ENCODE data around the gene MID1IP1.

Gene MID1IP1

DNA sequence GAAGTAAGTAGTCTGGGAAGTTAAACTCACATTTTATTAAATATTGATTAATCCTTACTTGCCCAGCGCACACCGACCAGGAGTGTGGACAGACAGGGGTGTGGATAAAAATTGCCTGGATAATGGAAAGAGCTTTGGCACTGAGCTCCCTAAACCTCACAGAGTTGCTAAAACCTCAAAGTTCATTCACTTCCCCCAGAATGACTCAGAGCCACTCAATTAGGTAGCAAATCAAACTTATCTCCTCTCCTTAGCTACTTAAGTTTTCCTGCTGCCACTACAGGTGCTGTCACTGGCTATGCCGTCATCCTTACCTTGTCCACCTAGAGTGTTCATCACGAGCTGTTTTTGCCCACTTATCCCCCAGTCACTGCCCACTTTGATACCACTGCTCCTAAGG is 27.0 kb upstream of the MID1IP1 start:
- no peaks in the 10 kb centered on the region for H3K36me3 ChIP-seq (ENCODE audit: insufficient read depth, insufficient read length, low read length)
- no peaks in the 10 kb centered on the region for H3K4me1 ChIP-seq (ENCODE audit: insufficient read depth, insufficient read length)
- H3K9ac ChIP-seq (ENCODE audit: insufficient read length, low read depth), result no peak overlapping the region
- no peaks in the 10 kb centered on the region for H3K27me3 ChIP-seq (ENCODE audit: insufficient read depth, insufficient read length)
- no peak for DNase-seq (ENCODE audit: low read depth, low spot score)
- TF ChIP-seq YY1 (IDR thresholded peaks at IDR 0.05; ENCODE audit: insufficient read depth, insufficient read length) (no peak), SUZ12 (IDR thresholded peaks at IDR 0.05; ENCODE audit: extremely low read depth, insufficient read depth, insufficient read length) (no peak), ZNF274 (IDR thresholded peaks at IDR 0.05; ENCODE audit: low read depth, low read length) (no peak)
- H3K4me3 ChIP-seq (ENCODE audit: insufficient read length, low read depth), result no peak overlapping the region
- no peaks in the 10 kb centered on the region for H3K9me3 ChIP-seq (ENCODE audit: insufficient read depth, low read length)

DNA sequence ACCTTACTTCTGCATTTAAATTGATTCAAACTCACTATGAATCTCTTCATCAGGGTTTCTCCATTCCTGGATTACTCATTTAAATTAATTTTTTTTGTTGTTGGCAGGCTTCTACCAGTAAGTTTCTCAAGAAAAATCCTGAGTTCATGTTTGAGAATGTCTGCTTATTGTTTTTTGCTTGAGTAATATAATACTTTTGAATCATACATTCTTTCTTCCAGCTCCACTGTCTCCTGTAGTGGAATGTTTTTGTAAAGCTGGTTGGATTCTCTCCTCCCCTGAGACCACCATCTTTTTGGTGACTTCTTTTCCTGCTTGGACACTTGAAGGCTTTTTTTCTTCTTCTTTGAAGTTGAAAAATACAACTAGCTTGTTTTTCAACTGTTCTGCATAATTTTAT is 4.3 kb upstream of the MID1IP1 start:
- H3K9me3 ChIP-seq (ENCODE audit: insufficient read depth, low read length), result no peaks in the 10 kb centered on the region

GRCh38 chrX:38798956-38799355 is 2.3 kb upstream of the MID1IP1 start:
- H3K9me3 ChIP-seq (ENCODE audit: insufficient read depth, low read length), result no peaks in the 10 kb centered on the region
- DNase-seq (ENCODE audit: low read depth, low spot score), result no peak
- H3K36me3 ChIP-seq (ENCODE audit: insufficient read depth, insufficient read length, low read length), result no peaks in the 10 kb centered on the region
- TF ChIP-seq SUZ12 (IDR thresholded peaks at IDR 0.05; ENCODE audit: extremely low read depth, insufficient read depth, insufficient read length), result no peak
- no peak for TF ChIP-seq ZNF274 (IDR thresholded peaks at IDR 0.05; ENCODE audit: low read depth, low read length)
- no peak for TF ChIP-seq YY1 (IDR thresholded peaks at IDR 0.05; ENCODE audit: insufficient read depth, insufficient read length)
- no peaks in the 10 kb centered on the region for H3K27me3 ChIP-seq (ENCODE audit: insufficient read depth, insufficient read length)
- no peak overlapping the region for H3K9ac ChIP-seq (ENCODE audit: insufficient read length, low read depth)
- H3K4me1 ChIP-seq (ENCODE audit: insufficient read depth, insufficient read length), result no peaks in the 10 kb centered on the region
- H3K4me3 ChIP-seq (ENCODE audit: insufficient read length, low read depth), result no peak overlapping the region

More for the DNA sequence above, 4.3 kb upstream of the MID1IP1 start:
- no peak for DNase-seq (ENCODE audit: low read depth, low spot score)
- H3K36me3 ChIP-seq (ENCODE audit: insufficient read depth, insufficient read length, low read length), result no peaks in the 10 kb centered on the region
- no peak overlapping the region for H3K9ac ChIP-seq (ENCODE audit: insufficient read length, low read depth)
- no peaks in the 10 kb centered on the region for H3K4me1 ChIP-seq (ENCODE audit: insufficient read depth, insufficient read length)
- H3K4me3 ChIP-seq (ENCODE audit: insufficient read length, low read depth), result no peak overlapping the region
- no peaks in the 10 kb centered on the region for H3K27me3 ChIP-seq (ENCODE audit: insufficient read depth, insufficient read length)
- TF ChIP-seq SUZ12 (IDR thresholded peaks at IDR 0.05; ENCODE audit: extremely low read depth, insufficient read depth, insufficient read length) (no peak), ZNF274 (IDR thresholded peaks at IDR 0.05; ENCODE audit: low read depth, low read length) (no peak), YY1 (IDR thresholded peaks at IDR 0.05; ENCODE audit: insufficient read depth, insufficient read length) (no peak)

GRCh38 chrX:38799995-38800580 is 1.2 kb upstream of the MID1IP1 start:
- DNase-seq (ENCODE audit: low read depth, low spot score), result no peak
- no peak for TF ChIP-seq YY1 (IDR thresholded peaks at IDR 0.05; ENCODE audit: insufficient read depth, insufficient read length)
- TF ChIP-seq SUZ12 (IDR thresholded peaks at IDR 0.05; ENCODE audit: extremely low read depth, insufficient read depth, insufficient read length), result no peak
- no peak for TF ChIP-seq ZNF274 (IDR thresholded peaks at IDR 0.05; ENCODE audit: low read depth, low read length)

DNA sequence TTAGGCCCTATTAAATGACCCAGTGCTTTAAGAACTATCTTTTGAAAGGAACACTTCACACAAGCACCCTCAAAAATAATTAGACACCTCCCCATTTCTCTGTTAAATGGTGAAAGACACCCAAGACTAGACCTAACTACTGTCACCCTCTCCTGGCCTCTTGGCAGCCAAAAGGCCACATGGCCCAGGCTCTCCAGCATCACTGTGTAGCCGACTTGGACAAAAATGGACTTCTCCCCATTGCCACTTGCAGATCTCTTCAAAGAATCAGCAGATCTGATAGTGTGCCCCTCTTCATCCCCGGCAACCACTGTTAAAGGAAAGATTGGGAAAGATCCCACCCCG is 2.0 kb downstream of the MID1IP1 start:
- Histone ChIP-seq H3K36me3 (ENCODE audit: insufficient read depth, insufficient read length, low read length) (peaks cover 16% of the 10 kb centered on the region), H3K9me3 (ENCODE audit: insufficient read depth, low read length) (no peaks in the 10 kb centered on the region), H3K27me3 (ENCODE audit: insufficient read depth, insufficient read length) (no peaks in the 10 kb centered on the region), H3K4me1 (ENCODE audit: insufficient read depth, insufficient read length) (peaks cover 5% of the 10 kb centered on the region), H3K9ac (ENCODE audit: insufficient read length, low read depth) (peak overlapping the region; percentile 65), H3K4me3 (ENCODE audit: insufficient read length, low read depth) (peak overlapping the region; percentile 33)
- no peak for TF ChIP-seq SUZ12 (IDR thresholded peaks at IDR 0.05; ENCODE audit: extremely low read depth, insufficient read depth, insufficient read length)
- no peak for TF ChIP-seq YY1 (IDR thresholded peaks at IDR 0.05; ENCODE audit: insufficient read depth, insufficient read length)
- TF ChIP-seq ZNF274 (IDR thresholded peaks at IDR 0.05; ENCODE audit: low read depth, low read length), result no peak
- DNase-seq (ENCODE audit: low read depth, low spot score), result no peak

More at GRCh38 chrX:38799995-38800580, 1.2 kb upstream of the MID1IP1 start:
- H3K9me3 ChIP-seq (ENCODE audit: insufficient read depth, low read length), result no peaks in the 10 kb centered on the region
- peaks cover 4% of the 10 kb centered on the region for H3K4me1 ChIP-seq (ENCODE audit: insufficient read depth, insufficient read length)
- no peak overlapping the region for H3K9ac ChIP-seq (ENCODE audit: insufficient read length, low read depth)
- H3K27me3 ChIP-seq (ENCODE audit: insufficient read depth, insufficient read length), result no peaks in the 10 kb centered on the region
- no peak overlapping the region for H3K4me3 ChIP-seq (ENCODE audit: insufficient read length, low read depth)
- H3K36me3 ChIP-seq (ENCODE audit: insufficient read depth, insufficient read length, low read length), result peaks cover 8% of the 10 kb centered on the region

DNA sequence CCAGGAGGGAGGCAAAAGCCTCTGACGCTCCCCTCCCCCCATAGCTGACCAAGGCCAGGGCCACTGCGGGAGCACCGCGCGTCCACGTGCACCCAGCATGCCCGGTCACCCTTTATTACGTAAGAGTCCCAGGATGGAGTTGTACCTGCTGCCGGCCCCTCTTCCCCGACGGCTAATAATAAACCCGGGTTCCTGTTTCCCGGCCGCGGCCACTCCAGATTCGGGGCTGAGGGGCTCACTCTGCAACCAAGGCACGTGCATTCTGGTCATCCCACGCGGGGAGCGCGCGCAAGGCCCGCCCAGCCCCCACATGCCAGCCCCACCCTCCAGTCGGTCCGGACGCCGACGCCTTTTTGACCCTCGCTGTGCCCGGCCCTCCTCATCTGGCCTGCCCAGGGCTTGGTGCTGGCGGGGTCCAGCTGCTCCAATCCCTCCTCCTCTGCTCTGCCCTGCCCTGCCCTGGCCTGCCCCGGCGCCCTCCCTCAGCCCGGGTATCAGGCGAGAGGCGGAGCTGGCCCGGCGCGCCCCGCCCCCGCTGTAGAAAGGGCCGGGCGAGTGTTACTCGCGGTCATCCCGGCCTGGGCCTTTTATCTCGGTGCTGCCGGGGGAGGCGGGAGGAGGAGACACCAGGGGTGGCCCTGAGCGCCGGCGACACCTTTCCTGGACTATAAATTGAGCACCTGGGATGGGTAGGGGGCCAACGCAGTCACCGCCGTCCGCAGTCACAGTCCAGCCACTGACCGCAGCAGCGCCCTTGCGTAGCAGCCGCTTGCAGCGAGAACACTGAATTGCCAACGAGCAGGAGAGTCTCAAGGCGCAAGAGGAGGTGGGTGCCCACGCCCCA is 2.6 kb downstream of the MID1IP1 start:
- peaks cover 16% of the 10 kb centered on the region for H3K36me3 ChIP-seq (ENCODE audit: insufficient read depth, insufficient read length, low read length)
- H3K4me1 ChIP-seq (ENCODE audit: insufficient read depth, insufficient read length), result peaks cover 5% of the 10 kb centered on the region
- H3K27me3 ChIP-seq (ENCODE audit: insufficient read depth, insufficient read length), result no peaks in the 10 kb centered on the region
- peak overlapping the region; percentile 76 for H3K4me3 ChIP-seq (ENCODE audit: insufficient read length, low read depth)
- DNase-seq (ENCODE audit: low read depth, low spot score), result peak; percentile 49
- peak overlapping the region; percentile 94 for H3K9ac ChIP-seq (ENCODE audit: insufficient read length, low read depth)
- TF ChIP-seq SUZ12 (IDR thresholded peaks at IDR 0.05; ENCODE audit: extremely low read depth, insufficient read depth, insufficient read length) (no peak), ZNF274 (IDR thresholded peaks at IDR 0.05; ENCODE audit: low read depth, low read length) (no peak)
- H3K9me3 ChIP-seq (ENCODE audit: insufficient read depth, low read length), result no peaks in the 10 kb centered on the region

DNA sequence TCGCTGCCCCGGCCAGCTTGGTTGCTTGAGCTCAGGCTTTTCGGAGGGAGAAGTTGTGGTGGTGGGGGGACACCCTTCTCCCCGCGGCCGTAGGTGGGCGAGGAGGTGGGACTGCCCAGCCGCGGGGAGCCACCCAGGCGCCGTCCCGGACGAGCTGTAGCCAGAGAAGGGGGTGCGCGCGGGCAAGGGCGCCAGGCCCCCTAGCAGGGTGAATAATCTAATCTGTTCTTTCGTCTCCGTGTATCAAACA is 3.1 kb downstream of the MID1IP1 start:
- H3K9ac ChIP-seq (ENCODE audit: insufficient read length, low read depth), result peak overlapping the region; percentile 94
- DNase-seq (ENCODE audit: low read depth, low spot score), result no peak
- peak overlapping the region; percentile 76 for H3K4me3 ChIP-seq (ENCODE audit: insufficient read length, low read depth)
- no peaks in the 10 kb centered on the region for H3K27me3 ChIP-seq (ENCODE audit: insufficient read depth, insufficient read length)
- no peak for TF ChIP-seq YY1 (IDR thresholded peaks at IDR 0.05; ENCODE audit: insufficient read depth, insufficient read length)
- TF ChIP-seq SUZ12 (IDR thresholded peaks at IDR 0.05; ENCODE audit: extremely low read depth, insufficient read depth, insufficient read length), result no peak
- TF ChIP-seq ZNF274 (IDR thresholded peaks at IDR 0.05; ENCODE audit: low read depth, low read length), result no peak
- H3K4me1 ChIP-seq (ENCODE audit: insufficient read depth, insufficient read length), result peaks cover 5% of the 10 kb centered on the region
- peaks cover 16% of the 10 kb centered on the region for H3K36me3 ChIP-seq (ENCODE audit: insufficient read depth, insufficient read length, low read length)
- H3K9me3 ChIP-seq (ENCODE audit: insufficient read depth, low read length), result no peaks in the 10 kb centered on the region

All from NT2/D1 (cell line).